CD4-positive, alpha-beta T cell (primary cell): ENCODE results near the gene MT1E. TPM values are rescaled to one million over a fixed set of nuclear protein-coding genes. Genes with fewer than 3 reads are reported as not detected.

ENCODE experiments used
- ATAC-seq: fragments of 200-7000 bp; cut with Tn5 transposase; one replicate; pipeline ENCODE4 v1.10.0; 2022; ENCODE audit warnings: mild to moderate bottlenecking; ENCODE audit not compliant: poor library complexity
- CTCF ChIA-PET: fragments of 350-600 bp; sonication (Branson Sonifier 250); formaldehyde crosslinking; loops from one replicate; lab custom pipeline; 2021; ENCODE audit warnings: antibody characterized with exemption, inconsistent platforms; lab: Charles Lee
- POLR2A ChIA-PET: fragments of 350-600 bp; sonication (Branson Sonifier 250); formaldehyde crosslinking; loops from one replicate; lab custom pipeline; 2021; ENCODE audit warnings: antibody characterized with exemption, inconsistent platforms; lab: Charles Lee
- DNase-seq, 14 experiments: peaks; one replicate each; pipeline ENCODE4 v3.0.0-alpha.2; 2013 to 2020; ENCODE audit warnings: mixed read lengths in 2 of 14
- H3K27ac ChIP-seq, 2 donors: one replicate each; pipeline versions ENCODE4 v1.5.1 to v1.7.0; 2013; ENCODE audit warnings: low read length in 2 of 2, low read depth in 1 of 2, mild to moderate bottlenecking in 1 of 2
- H3K27me3 ChIP-seq, 2 experiments: 1 replicate in 1 of 2; 2 replicates in 1 of 2; pipeline versions ENCODE4 v1.6.1 to v1.7.0; 2013; ENCODE audit warnings: low read length in 2 of 2, control low read depth in 1 of 2, mild to moderate bottlenecking in 1 of 2, moderate library complexity in 1 of 2; ENCODE audit not compliant: insufficient read depth in 2 of 2, control insufficient read depth in 1 of 2
- H3K36me3 ChIP-seq: one replicate; pipeline ENCODE4 v1.6.1; 2013; ENCODE audit warnings: low read length, control low read depth; ENCODE audit not compliant: insufficient read depth
- H3K4me1 ChIP-seq: one replicate; pipeline ENCODE4 v1.6.1; 2013; ENCODE audit warnings: low read length, control low read depth; ENCODE audit not compliant: insufficient read depth
- H3K4me3 ChIP-seq: one replicate; pipeline ENCODE4 v1.5.1; 2013; ENCODE audit warnings: mild to moderate bottlenecking, low read length, moderate library complexity
- H3K9me3 ChIP-seq, 2 experiments: 1 replicate in 1 of 2; 2 replicates in 1 of 2; pipeline versions ENCODE4 v1.6.1 to v1.7.0; 2013; ENCODE audit warnings: low read length in 2 of 2, mild to moderate bottlenecking in 2 of 2, control low read depth in 1 of 2, moderate library complexity in 1 of 2; ENCODE audit not compliant: control insufficient read depth in 1 of 2, insufficient read depth in 1 of 2
- H3K27ac Mint-ChIP-seq: one replicate; pipeline ENCODE4 v1.8.0; 2020; ENCODE audit warnings: mixed read lengths
- H3K27me3 Mint-ChIP-seq: one replicate; pipeline ENCODE4 v1.8.0; 2021; ENCODE audit warnings: mixed read lengths
- H3K36me3 Mint-ChIP-seq: one replicate; pipeline ENCODE4 v1.8.0; 2021; ENCODE audit warnings: low read depth, mixed read lengths
- H3K4me1 Mint-ChIP-seq: one replicate; pipeline ENCODE4 v1.8.0; 2021; ENCODE audit warnings: low read depth, mixed read lengths
- H3K4me3 Mint-ChIP-seq: one replicate; pipeline ENCODE4 v1.8.0; 2020; ENCODE audit warnings: mild to moderate bottlenecking, mixed read lengths
- H3K9me3 Mint-ChIP-seq: one replicate; pipeline ENCODE4 v1.8.0; 2020; ENCODE audit warnings: mixed read lengths
- CTCF ChIP-seq: fragments of 200-600 bp; IDR thresholded peaks from one replicate; pipeline ENCODE4 v1.8.0; 2022; ENCODE audit warnings: antibody characterized with exemption, mild to moderate bottlenecking
- intact Hi-C, 2 experiments: fragments of 100-400 bp; cut with DNase I in 1 of 2; cut with micrococcal nuclease in 1 of 2; formaldehyde crosslinking; loops; one replicate each; pipeline versions ENCODE4 v1.15.1 to v1.9.0; 2023 to 2025; cut with DNase I, micrococcal nuclease
- total RNA-seq, 174 experiments: library from RNA in 2 of 174; stranded (reverse) in 2 of 174; gene quantifications; one replicate each; pipeline ENCODE4 v1.2.3 and lab custom pipeline; 2021 to 2026

The MT1E gene
- total RNA-seq, 2 experiments from 2014 or later = 2.5 to 2.9 TPM

GRCh38 chr16:56584276-56584675, 41.3 kb upstream of the MT1E start:
- Mint-ChIP-seq H3K27ac (no peak overlapping the region), H3K9me3 (no peaks in the 10 kb centered on the region), H3K27me3 (peaks cover 33% of the 10 kb centered on the region), H3K36me3 (no peaks in the 10 kb centered on the region), H3K4me3 (no peak overlapping the region), H3K4me1 (no peaks in the 10 kb centered on the region)
- DNase-seq = no peak
- POLR2A ChIA-PET = no interaction called here
- no peaks in the 10 kb centered on the region for H3K36me3 ChIP-seq
- TF ChIP-seq CTCF = no peak
- H3K27ac ChIP-seq = no peak overlapping the region
- intact Hi-C loops = no loop called here
- no peak for ATAC-seq
- H3K9me3 ChIP-seq = no peaks in the 10 kb centered on the region
- CTCF ChIA-PET = no interaction called here
- H3K4me1 ChIP-seq = peaks cover 4% of the 10 kb centered on the region
- H3K27me3 ChIP-seq = peaks cover 2 to 3% of the 10 kb centered on the region in 2 experiments
- no peak overlapping the region for H3K4me3 ChIP-seq

DNA sequence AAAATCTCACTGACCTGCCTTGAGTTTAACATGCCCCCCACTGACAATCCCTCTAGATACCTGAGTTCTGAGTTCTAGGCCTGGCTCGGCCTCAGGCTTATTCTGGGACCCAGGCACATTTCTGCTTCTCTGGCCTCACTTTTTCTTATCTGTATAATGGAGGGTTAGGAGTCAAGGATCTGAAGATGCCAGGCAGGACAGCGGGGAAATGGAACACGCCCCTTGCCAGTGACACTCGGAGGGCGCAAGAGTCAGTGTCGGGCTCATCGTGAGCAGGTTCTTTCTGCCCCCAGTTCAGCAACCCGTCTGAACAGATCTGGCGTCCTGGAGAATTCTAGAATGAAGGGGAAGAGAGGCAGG, 36.8 kb upstream of the MT1E start:
- ChIA-PET POLR2A (no interaction called here), CTCF (no interaction called here)
- H3K36me3 Mint-ChIP-seq = no peaks in the 10 kb centered on the region
- no peaks in the 10 kb centered on the region for H3K36me3 ChIP-seq
- no peak overlapping the region for H3K27ac Mint-ChIP-seq
- H3K9me3 Mint-ChIP-seq = no peaks in the 10 kb centered on the region
- peaks cover 9% of the 10 kb centered on the region for H3K4me1 Mint-ChIP-seq
- no peak overlapping the region for H3K4me3 ChIP-seq
- H3K27me3 ChIP-seq = peaks cover 17 to 18% of the 10 kb centered on the region in 2 experiments
- no peaks in the 10 kb centered on the region for H3K9me3 ChIP-seq
- intact Hi-C loops = no loop called here
- DNase-seq (no peak), ATAC-seq (no peak)
- H3K27ac ChIP-seq = no peak overlapping the region
- no peak for TF ChIP-seq CTCF
- H3K4me1 ChIP-seq = peaks cover 12% of the 10 kb centered on the region
- H3K4me3 Mint-ChIP-seq = peak overlapping the region; percentile 67
- peaks cover 44% of the 10 kb centered on the region for H3K27me3 Mint-ChIP-seq

- TF ChIP-seq CTCF = no peak
- H3K27ac Mint-ChIP-seq = no peak within 1 kb of the TSS
- peak within 1 kb of the TSS; percentile 50 for H3K4me3 ChIP-seq
These were observed 36.2 kb upstream of the MT1E start, which contains the start of gene MT3 for GRCh38 chr16:56589141-56590039. Gene MT3 (plus strand): TSS chr16:56589528. CDS start chr16:56589591, 63 bp downstream.

More at GRCh38 chr16:56589141-56590039, 36.2 kb upstream of the MT1E start, which contains the start of gene MT3:
- peaks cover 41% of the 10 kb centered on the region for H3K27me3 Mint-ChIP-seq
- CTCF ChIA-PET = no interaction called here
- no peaks in the 10 kb centered on the region for H3K36me3 ChIP-seq
- no peaks in the 10 kb centered on the region for H3K36me3 Mint-ChIP-seq
- H3K27me3 ChIP-seq = peaks cover 17 to 18% of the 10 kb centered on the region in 2 experiments
- POLR2A ChIA-PET = no interaction called here
- H3K4me3 Mint-ChIP-seq = peak within 1 kb of the TSS; percentile 80
- intact Hi-C loops = no loop called here
- H3K4me1 ChIP-seq = peaks cover 12% of the 10 kb centered on the region
- H3K9me3 ChIP-seq = no peaks in the 10 kb centered on the region
- H3K27ac ChIP-seq = no peak within 1 kb of the TSS
- ATAC-seq (peak; percentile 76), DNase-seq (peak in 5 of 14 experiments; percentile 10 to 61 (median 41))
- H3K4me1 Mint-ChIP-seq = peaks cover 9% of the 10 kb centered on the region
- H3K9me3 Mint-ChIP-seq = no peaks in the 10 kb centered on the region
